BLaER1 treated with 17β-estradiol and CSF1 and Interleukin-3, amounts not matched to agents 10 nM and 100 nM (cell line): ENCODE measurements around the gene LRRC52.

Experiments used
- H3K27ac ChIP-seq, 11 experiments: shearing (Covaris generic); formaldehyde crosslinking; 2 replicates each; pipeline ENCODE4 v1.8.1; 2022
- H3K27me3 ChIP-seq, 11 experiments: shearing (Covaris generic); formaldehyde crosslinking; 2 replicates each; pipeline ENCODE4 v1.8.1; 2022
- H3K36me3 ChIP-seq, 11 experiments: shearing (Covaris generic); formaldehyde crosslinking; 2 replicates each; pipeline ENCODE4 v1.8.1; 2022
- H3K4me1 ChIP-seq, 10 experiments: shearing (Covaris generic); formaldehyde crosslinking; 2 replicates each; pipeline ENCODE4 v1.8.1; 2022
- H3K4me2 ChIP-seq, 11 experiments: shearing (Covaris generic); formaldehyde crosslinking; 2 replicates each; pipeline ENCODE4 v1.8.1; 2022
- H3K4me3 ChIP-seq, 10 experiments: shearing (Covaris generic); formaldehyde crosslinking; 2 replicates each; pipeline ENCODE4 v1.8.1; 2022
- H3K9ac ChIP-seq, 11 experiments: shearing (Covaris generic); formaldehyde crosslinking; 2 replicates each; pipeline ENCODE4 v1.8.1; 2022
- H3K9me3 ChIP-seq, 11 experiments: shearing (Covaris generic); formaldehyde crosslinking; replicated peaks in 1 of 11; 2 replicates each; pipeline ENCODE4 v1.8.1; 2022
- H4K20me1 ChIP-seq, 11 experiments: shearing (Covaris generic); formaldehyde crosslinking; 2 replicates each; pipeline ENCODE4 v1.8.1; 2022
- Cebpa-rat ChIP-seq, 11 experiments: shearing (Covaris generic); IDR thresholded peaks; 2 replicates each; pipeline ENCODE4 v1.8.1; 2022

Gene LRRC52

GRCh38 chr1:165545974-165546373 is 2.2 kb downstream of the LRRC52 start:
- H3K27me3 ChIP-seq: no peaks in the 10 kb centered on the region

GRCh38 chr1:165549973-165550372 is 6.2 kb downstream of the LRRC52 start:
- Histone ChIP-seq H3K9ac (no peak overlapping the region), H3K9me3 (no peaks in the 10 kb centered on the region), H3K4me3 (no peak overlapping the region), H3K27ac (no peak overlapping the region), H3K36me3 (no peaks in the 10 kb centered on the region), H3K4me2 (no peak overlapping the region), H4K20me1 (no peaks in the 10 kb centered on the region), H3K4me1 (no peaks in the 10 kb centered on the region), H3K27me3 (no peaks in the 10 kb centered on the region)
- TF ChIP-seq Cebpa-rat (IDR thresholded peaks at IDR 0.05): no peak

More at GRCh38 chr1:165545974-165546373, 2.2 kb downstream of the LRRC52 start:
- no peak overlapping the region for H3K4me2 ChIP-seq
- H3K9me3 ChIP-seq: no peaks in the 10 kb centered on the region
- H3K4me3 ChIP-seq: no peak overlapping the region
- TF ChIP-seq Cebpa-rat (IDR thresholded peaks at IDR 0.05): no peak
- no peaks in the 10 kb centered on the region for H3K36me3 ChIP-seq
- H4K20me1 ChIP-seq: no peaks in the 10 kb centered on the region
- H3K4me1 ChIP-seq: 0 out of 20 replicates have a peak, but pooled peaks cover 0 to 3% (median 0%) of the 10 kb centered on the region in 10 experiments
- no peak overlapping the region for H3K9ac ChIP-seq
- H3K27ac ChIP-seq: no peak overlapping the region

DNA sequence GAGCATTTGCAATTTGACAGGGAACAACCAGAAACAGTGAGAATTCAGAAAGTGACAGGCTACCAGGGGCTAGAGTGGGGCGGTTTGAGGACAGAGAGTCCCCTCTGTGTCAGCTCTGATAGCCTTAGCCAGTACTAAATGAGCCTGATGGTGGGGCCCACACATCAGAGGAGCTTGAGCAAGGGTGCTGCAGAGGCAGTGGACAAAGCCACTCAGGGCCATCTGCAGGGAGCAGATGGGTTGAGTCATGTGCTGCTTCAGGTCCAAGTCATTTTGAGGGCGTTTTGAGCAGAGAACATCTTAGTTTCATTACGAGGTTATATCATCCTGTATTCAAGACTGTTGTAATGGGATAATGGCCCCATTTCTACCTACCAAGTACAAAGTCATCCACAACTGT is 7.7 kb downstream of the LRRC52 start:
- Histone ChIP-seq H3K9me3 (no peaks in the 10 kb centered on the region), H4K20me1 (no peaks in the 10 kb centered on the region), H3K4me2 (no peak overlapping the region), H3K27ac (no peak overlapping the region), H3K9ac (no peak overlapping the region), H3K4me1 (no peaks in the 10 kb centered on the region), H3K27me3 (no peaks in the 10 kb centered on the region), H3K4me3 (no peak overlapping the region), H3K36me3 (no peaks in the 10 kb centered on the region)
- TF ChIP-seq Cebpa-rat (IDR thresholded peaks at IDR 0.05): no peak

- Histone ChIP-seq H3K27me3 (peaks cover 0 to 10% (median 0%) of the 10 kb centered on the region in 11 experiments; a peak in 1 of 22 replicates), H3K9me3 (no peaks in the 10 kb centered on the region), H3K4me3 (no peak overlapping the region), H3K27ac (no peak overlapping the region), H4K20me1 (no peaks in the 10 kb centered on the region), H3K4me1 (no peaks in the 10 kb centered on the region), H3K9ac (no peak overlapping the region), H3K4me2 (no peak overlapping the region), H3K36me3 (no peaks in the 10 kb centered on the region)
- no peak for TF ChIP-seq Cebpa-rat (IDR thresholded peaks at IDR 0.05)
Measured at GRCh38 chr1:165560883-165561656, 17.3 kb downstream of the LRRC52 start.

DNA sequence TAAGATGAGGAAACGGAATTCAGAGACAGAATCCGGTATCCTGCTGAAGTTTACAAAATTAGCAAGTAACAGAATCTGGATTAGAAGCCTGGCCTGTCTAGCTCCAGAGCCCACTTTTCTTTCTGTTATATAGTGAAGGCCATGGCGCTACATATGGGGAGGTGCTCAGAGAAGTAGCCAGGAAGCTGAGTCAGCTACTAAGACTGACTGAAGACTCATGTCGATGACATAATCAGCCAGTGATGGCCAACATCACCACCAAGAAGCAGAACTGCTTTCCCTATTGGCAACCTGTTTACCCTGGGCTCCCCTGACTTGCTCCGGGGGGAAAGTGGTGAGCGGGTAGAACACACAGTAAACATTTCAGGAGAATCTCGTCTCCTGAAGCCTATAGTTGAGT is 18.8 kb downstream of the LRRC52 start:
- TF ChIP-seq Cebpa-rat (IDR thresholded peaks at IDR 0.05): no peak
- H3K36me3 ChIP-seq: no peaks in the 10 kb centered on the region
- H3K9me3 ChIP-seq: no peaks in the 10 kb centered on the region
- no peaks in the 10 kb centered on the region for H4K20me1 ChIP-seq
- peaks cover 0 to 10% (median 0%) of the 10 kb centered on the region in 11 experiments; a peak in 1 of 22 replicates for H3K27me3 ChIP-seq
- no peak overlapping the region for H3K9ac ChIP-seq
- H3K27ac ChIP-seq: no peak overlapping the region
- H3K4me2 ChIP-seq: no peak overlapping the region
- H3K4me3 ChIP-seq: no peak overlapping the region
- H3K4me1 ChIP-seq: no peaks in the 10 kb centered on the region

- no peak overlapping the region for H3K4me3 ChIP-seq
- TF ChIP-seq Cebpa-rat (IDR thresholded peaks at IDR 0.05): no peak
- no peak overlapping the region for H3K27ac ChIP-seq
- no peaks in the 10 kb centered on the region for H3K36me3 ChIP-seq
- H3K27me3 ChIP-seq: peaks cover 0 to 10% (median 0%) of the 10 kb centered on the region in 11 experiments; a peak in 1 of 22 replicates
- no peaks in the 10 kb centered on the region for H3K9me3 ChIP-seq
- no peak overlapping the region for H3K9ac ChIP-seq
- H3K4me1 ChIP-seq: no peaks in the 10 kb centered on the region
- H3K4me2 ChIP-seq: no peak overlapping the region
- no peaks in the 10 kb centered on the region for H4K20me1 ChIP-seq
Measured at GRCh38 chr1:165563551-165563950, 19.8 kb downstream of the LRRC52 start.

DNA sequence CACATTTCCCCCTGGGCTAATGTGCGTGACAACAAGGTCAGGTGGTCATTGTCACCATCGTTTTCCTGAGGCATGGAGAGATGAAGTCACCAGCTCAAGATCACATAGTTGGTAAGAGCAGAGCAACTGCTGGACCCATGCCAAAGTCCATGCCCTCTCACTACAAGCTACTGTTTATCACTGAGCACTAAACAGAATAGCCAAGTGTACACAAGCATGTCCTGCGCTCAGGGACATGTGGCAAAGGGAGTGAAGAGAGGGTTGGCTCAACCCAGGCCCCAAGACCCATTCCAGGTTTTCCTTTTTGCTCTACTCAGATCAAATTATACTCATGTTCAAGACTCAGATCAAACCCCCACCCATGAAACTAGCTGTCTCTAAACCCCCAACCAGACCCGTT is 20.8 kb downstream of the LRRC52 start:
- no peak overlapping the region for H3K4me2 ChIP-seq
- no peak overlapping the region for H3K9ac ChIP-seq
- TF ChIP-seq Cebpa-rat (IDR thresholded peaks at IDR 0.05): no peak
- no peak overlapping the region for H3K27ac ChIP-seq
- H3K36me3 ChIP-seq: no peaks in the 10 kb centered on the region
- H4K20me1 ChIP-seq: no peaks in the 10 kb centered on the region
- no peaks in the 10 kb centered on the region for H3K4me1 ChIP-seq
- H3K9me3 ChIP-seq: no peaks in the 10 kb centered on the region
- peaks cover 0 to 10% (median 0%) of the 10 kb centered on the region in 11 experiments; a peak in 1 of 22 replicates for H3K27me3 ChIP-seq
- H3K4me3 ChIP-seq: no peak overlapping the region

- Histone ChIP-seq H3K9ac (no peak overlapping the region), H3K27me3 (0 out of 22 replicates have a peak, but pooled peaks cover 0 to 5% (median 0%) of the 10 kb centered on the region in 11 experiments), H3K4me1 (no peaks in the 10 kb centered on the region), H3K36me3 (no peaks in the 10 kb centered on the region), H3K9me3 (no peaks in the 10 kb centered on the region), H3K4me3 (no peak overlapping the region), H3K4me2 (no peak overlapping the region), H4K20me1 (no peaks in the 10 kb centered on the region), H3K27ac (no peak overlapping the region)
- TF ChIP-seq Cebpa-rat (IDR thresholded peaks at IDR 0.05): no peak
Measured at GRCh38 chr1:165565751-165566490, 22.1 kb downstream of the LRRC52 start.

GRCh38 chr1:165570078-165570477 is 26.3 kb downstream of the LRRC52 start:
- Histone ChIP-seq H3K9ac (no peak overlapping the region), H3K4me2 (no peak overlapping the region), H3K4me1 (no peaks in the 10 kb centered on the region), H3K27ac (no peak overlapping the region), H4K20me1 (no peaks in the 10 kb centered on the region), H3K9me3 (no peaks in the 10 kb centered on the region), H3K36me3 (no peaks in the 10 kb centered on the region), H3K27me3 (no peaks in the 10 kb centered on the region), H3K4me3 (no peak overlapping the region)
- TF ChIP-seq Cebpa-rat (IDR thresholded peaks at IDR 0.05): no peak
